ENCODE results near the gene LRRC75A.
A peak's percentile ranks its signal among the peaks of the same experiment; 100 is the strongest.

Gene LRRC75A

DNA sequence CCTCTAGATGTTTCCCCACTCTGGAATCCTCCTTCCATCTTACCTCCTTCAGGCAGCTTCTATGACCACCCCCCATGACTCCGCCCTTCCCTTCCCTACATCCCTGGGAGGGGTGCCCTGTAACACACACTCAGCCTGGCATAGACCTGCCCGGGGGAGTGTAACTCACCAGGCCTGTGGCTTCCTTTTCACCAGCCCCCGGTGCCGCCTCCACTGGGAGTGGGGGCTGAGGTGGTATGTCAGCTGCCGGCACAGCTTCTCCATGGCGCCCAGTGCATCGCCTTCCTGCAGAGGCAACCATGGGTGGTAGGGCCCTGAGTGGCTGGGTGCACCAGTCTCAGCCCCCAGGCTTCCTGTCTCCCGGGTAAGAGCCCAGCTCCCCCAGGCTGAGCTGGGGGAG lies 44.3 kb downstream of the LRRC75A start:
- TF ChIP-seq, protein P1, sequence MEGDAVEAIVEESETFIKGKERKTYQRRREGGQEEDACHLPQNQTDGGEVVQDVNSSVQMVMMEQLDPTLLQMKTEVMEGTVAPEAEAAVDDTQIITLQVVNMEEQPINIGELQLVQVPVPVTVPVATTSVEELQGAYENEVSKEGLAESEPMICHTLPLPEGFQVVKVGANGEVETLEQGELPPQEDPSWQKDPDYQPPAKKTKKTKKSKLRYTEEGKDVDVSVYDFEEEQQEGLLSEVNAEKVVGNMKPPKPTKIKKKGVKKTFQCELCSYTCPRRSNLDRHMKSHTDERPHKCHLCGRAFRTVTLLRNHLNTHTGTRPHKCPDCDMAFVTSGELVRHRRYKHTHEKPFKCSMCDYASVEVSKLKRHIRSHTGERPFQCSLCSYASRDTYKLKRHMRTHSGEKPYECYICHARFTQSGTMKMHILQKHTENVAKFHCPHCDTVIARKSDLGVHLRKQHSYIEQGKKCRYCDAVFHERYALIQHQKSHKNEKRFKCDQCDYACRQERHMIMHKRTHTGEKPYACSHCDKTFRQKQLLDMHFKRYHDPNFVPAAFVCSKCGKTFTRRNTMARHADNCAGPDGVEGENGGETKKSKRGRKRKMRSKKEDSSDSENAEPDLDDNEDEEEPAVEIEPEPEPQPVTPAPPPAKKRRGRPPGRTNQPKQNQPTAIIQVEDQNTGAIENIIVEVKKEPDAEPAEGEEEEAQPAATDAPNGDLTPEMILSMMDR (IDR thresholded peaks at IDR 0.05; ENCODE audit: low read depth, low read length, missing control alignments) = no peak
- no peak for DNase-seq (ENCODE audit: extremely low read depth, low read depth)
- no peak overlapping the region for H3K4me3 ChIP-seq (replicated peaks; ENCODE audit: low read depth, low read length)

DNA sequence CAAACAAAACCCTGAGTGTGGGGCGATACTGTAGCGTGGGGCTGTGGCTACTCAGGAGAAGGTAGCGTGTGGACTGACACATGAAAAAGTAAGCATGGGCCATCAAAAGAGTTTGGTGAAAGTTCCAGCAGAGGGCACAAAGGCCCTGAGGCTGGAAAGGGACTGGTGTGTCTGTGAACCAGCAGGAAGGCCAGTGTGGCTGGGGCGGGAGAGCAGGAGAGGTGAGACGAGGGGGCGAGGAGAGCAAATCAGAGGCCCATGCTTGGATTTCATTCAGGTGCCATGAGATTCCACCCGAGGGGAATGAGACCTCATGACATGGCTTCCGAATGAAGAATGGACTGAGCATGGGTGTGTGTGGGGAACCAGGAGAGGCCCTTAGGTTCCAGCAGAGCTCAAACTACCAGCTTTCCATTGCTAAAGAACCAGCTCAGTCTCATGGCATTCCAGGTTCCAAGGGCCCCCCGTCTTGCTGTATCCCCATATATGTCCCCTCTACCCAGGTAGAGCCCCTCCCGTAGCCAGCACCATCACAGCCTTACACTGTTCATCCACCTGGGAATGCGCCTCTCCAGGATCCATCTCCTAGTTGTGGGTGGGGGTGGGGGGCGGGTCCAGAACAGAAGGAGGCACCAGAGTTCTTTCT lies 45.5 kb downstream of the LRRC75A start:
- TF ChIP-seq, protein P1 (IDR thresholded peaks at IDR 0.05; ENCODE audit: low read depth, low read length, missing control alignments) = peak; percentile 10
- DNase-seq (ENCODE audit: extremely low read depth, low read depth) = no peak
- no peak overlapping the region for H3K4me3 ChIP-seq (replicated peaks; ENCODE audit: low read depth, low read length)

DNA sequence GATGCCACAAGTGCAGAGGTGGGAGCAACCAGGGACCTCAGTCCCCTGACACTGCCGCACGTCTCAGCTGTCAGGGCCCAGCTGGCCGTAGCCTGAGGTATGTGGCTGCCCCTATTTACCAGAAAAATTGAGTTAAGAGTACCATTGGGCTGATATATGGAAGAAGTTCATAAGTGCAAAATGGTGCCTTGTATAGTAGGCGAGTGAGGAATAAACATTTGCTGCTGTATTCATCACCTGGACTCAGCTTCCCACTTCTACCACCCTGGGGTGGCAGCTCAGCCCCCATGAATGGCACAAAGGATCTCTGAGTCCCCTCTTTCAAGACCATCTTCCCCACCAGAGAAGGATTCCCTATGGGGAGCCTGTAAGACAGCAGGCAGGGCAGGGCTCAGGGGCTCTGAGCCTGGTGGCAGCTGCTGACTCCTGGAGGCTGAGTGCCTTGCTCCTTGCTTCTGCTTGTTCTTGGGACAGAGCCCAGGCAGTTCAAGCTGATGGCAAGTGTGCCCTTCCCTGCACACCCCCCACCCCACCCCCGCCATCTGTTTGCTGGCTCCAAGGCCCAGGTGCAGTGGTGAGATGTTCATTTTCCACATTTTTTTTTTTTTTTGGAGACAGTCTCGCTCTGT lies 47.6 kb downstream of the LRRC75A start:
- DNase-seq (ENCODE audit: extremely low read depth, low read depth) = no peak
- TF ChIP-seq, protein P1 (IDR thresholded peaks at IDR 0.05; ENCODE audit: low read depth, low read length, missing control alignments) = no peak
- no peak overlapping the region for H3K4me3 ChIP-seq (replicated peaks; ENCODE audit: low read depth, low read length)

DNA sequence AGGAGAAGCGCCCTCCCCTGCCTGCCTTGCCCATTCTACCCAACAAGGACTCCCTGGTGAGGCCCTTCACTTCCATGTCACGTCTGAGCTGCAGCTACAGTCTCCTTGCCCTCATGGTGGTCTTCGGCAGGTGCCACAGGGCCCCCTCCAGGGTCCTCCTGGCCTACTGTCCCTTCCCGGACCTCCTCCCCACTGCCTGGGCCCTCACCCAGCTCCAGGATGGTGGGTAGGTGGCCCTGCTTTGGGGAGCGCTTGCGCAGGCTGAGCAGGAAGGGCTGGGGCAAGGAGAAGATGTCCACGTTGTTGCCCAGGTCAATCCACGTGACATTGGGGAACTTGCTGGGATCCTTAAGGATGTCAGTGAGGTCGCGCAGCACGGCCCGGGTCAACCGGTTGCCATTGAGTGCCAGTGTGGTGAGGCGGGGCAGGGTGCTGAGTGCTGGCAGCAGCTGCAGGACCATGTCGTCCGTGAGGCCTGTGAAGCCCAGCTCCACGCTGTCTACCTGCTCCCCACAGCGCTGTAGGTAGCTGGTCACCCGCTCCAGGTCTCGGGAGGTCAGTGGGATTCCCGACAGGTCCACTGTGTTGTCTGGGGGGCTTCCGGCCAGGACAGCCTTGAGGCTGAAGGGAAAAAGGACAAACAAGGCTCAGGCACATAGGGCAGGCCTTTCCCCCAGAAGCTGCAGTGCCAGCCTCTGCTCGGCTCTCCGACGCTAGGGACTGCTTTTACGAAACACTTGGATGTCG lies 48.3 kb downstream of the LRRC75A start:
- DNase-seq (ENCODE audit: extremely low read depth, low read depth) = no peak
- H3K4me3 ChIP-seq (replicated peaks; ENCODE audit: low read depth, low read length) = no peak overlapping the region
- TF ChIP-seq, protein P1 (IDR thresholded peaks at IDR 0.05; ENCODE audit: low read depth, low read length, missing control alignments) = no peak

DNA sequence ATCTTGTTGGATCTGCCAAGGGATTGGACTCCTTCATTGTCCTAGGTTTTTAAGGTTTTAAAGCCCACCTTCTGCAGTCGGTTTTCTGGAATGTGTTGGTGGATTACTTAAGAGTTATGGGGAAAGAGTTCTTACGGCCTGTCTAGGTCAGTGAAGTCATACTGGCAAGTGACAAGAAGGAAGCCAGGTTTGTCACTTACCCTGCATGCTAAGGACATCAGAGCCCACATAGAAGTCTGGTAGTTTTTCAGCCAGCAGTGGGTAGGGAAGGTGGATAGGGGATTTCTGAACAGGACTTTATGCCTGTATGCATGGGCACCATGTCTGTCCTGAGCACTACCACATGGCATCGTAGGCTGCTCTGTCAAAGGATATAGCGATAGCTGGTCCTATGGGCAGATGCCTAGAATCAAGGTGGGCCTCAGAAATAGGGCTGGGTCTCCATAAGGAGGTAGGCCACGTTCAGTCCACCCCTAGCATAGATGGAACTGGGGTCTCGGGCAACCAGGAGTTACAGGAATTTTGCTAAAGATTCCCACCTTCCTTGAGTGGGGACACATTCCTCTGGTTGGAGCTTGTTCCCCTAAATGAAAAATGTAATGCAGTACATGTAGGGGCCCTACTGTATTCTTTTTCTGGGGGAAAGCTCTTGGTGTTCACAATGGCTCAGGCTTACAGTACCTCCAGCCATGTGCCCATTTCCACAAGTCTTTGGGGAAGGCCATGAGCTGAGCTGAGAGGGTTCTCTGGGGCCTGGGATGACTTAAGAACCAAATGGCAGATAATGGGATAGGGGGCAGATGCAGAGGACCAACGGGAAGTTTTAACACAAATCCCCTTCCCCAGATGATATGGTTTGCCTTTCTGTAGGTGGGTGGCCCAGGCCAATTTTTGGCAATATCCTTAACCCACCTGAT lies 49.1 kb downstream of the LRRC75A start:
- peak overlapping the region; percentile 87 for H3K4me3 ChIP-seq (replicated peaks; ENCODE audit: low read depth, low read length)
- TF ChIP-seq, protein P1 (IDR thresholded peaks at IDR 0.05; ENCODE audit: low read depth, low read length, missing control alignments) = no peak
- no peak for DNase-seq (ENCODE audit: extremely low read depth, low read depth)

DNA sequence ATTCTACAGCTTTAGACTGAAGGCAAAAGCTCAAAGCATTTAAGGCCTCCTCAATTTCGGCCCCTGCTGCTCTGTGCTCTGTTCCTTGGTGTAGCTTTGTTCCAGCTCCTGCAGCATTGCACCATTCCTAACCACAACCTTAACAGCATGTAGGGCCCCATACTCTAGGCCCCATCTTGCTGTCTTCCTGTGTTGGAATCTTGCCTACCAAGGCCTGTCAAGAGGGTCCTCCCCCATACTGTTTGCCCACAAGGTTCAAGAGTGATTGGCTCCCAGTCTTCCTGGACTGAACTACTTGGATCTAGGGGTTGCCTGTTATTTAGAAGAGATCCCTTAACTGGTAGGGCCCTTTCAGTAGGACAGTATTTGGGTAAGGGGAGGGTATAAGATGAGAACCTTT lies 49.9 kb downstream of the LRRC75A start:
- TF ChIP-seq, protein P1 (IDR thresholded peaks at IDR 0.05; ENCODE audit: low read depth, low read length, missing control alignments) = no peak
- H3K4me3 ChIP-seq (replicated peaks; ENCODE audit: low read depth, low read length) = peak overlapping the region; percentile 87
- DNase-seq (ENCODE audit: extremely low read depth, low read depth) = no peak

Data from HFF-Myc (cell line).